ENCODE data around the gene B3GAT1.

DNA sequence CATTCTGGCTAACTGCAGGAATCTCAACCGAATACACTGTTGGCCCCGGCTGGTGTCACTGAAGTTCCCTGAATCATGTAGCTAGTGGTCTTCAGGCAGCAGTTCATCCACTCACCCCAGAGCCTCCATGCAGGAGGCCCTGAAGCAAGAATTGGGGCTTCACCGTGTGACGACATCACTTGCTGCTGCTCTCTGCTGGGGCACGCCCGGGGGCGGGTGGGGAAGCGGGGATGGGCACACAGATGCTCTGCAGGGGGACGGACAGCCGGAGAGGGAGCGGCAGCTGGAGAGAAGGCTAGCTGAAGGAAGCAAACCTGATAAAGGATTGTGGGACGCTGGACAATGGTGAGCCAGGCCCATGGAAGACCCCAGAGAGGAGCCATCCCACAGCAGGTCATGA lies 17.0 kb downstream of the B3GAT1 start:
- TF ChIP-seq, protein P1, sequence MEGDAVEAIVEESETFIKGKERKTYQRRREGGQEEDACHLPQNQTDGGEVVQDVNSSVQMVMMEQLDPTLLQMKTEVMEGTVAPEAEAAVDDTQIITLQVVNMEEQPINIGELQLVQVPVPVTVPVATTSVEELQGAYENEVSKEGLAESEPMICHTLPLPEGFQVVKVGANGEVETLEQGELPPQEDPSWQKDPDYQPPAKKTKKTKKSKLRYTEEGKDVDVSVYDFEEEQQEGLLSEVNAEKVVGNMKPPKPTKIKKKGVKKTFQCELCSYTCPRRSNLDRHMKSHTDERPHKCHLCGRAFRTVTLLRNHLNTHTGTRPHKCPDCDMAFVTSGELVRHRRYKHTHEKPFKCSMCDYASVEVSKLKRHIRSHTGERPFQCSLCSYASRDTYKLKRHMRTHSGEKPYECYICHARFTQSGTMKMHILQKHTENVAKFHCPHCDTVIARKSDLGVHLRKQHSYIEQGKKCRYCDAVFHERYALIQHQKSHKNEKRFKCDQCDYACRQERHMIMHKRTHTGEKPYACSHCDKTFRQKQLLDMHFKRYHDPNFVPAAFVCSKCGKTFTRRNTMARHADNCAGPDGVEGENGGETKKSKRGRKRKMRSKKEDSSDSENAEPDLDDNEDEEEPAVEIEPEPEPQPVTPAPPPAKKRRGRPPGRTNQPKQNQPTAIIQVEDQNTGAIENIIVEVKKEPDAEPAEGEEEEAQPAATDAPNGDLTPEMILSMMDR (IDR thresholded peaks at IDR 0.05) = no peak
- TF ChIP-seq POLR2AphosphoS5 (IDR thresholded peaks at IDR 0.05; ENCODE audit: low read depth, low read length) (no peak), SIN3A (IDR thresholded peaks at IDR 0.05; ENCODE audit: borderline replicate concordance, insufficient read depth, low read depth, low read length) (no peak)
